ENCODE data around the gene ACOXL.

The ACOXL gene

GRCh38 chr2:110764931-110765330 is 32.6 kb downstream of the ACOXL start:
- DNase-seq, result no peak

- no peak for DNase-seq
Measured at GRCh38 chr2:110766291-110766690, 33.9 kb downstream of the ACOXL start.

- DNase-seq, result no peak
Measured at GRCh38 chr2:110768591-110768990, 36.2 kb downstream of the ACOXL start.

GRCh38 chr2:110770404-110770958 is 38.1 kb downstream of the ACOXL start:
- DNase-seq, result peak; percentile 85

GRCh38 chr2:110770959-110771431 is 38.6 kb downstream of the ACOXL start:
- peak; percentile 17 for DNase-seq

GRCh38 chr2:110771547-110772382 is 39.4 kb downstream of the ACOXL start:
- no peak for DNase-seq

GRCh38 chr2:110772383-110772755 is 40.0 kb downstream of the ACOXL start:
- DNase-seq, result no peak

- no peak for DNase-seq
Measured at GRCh38 chr2:110773401-110773921, 41.1 kb downstream of the ACOXL start.

- no peak for DNase-seq
Measured at GRCh38 chr2:110774701-110775100, 42.3 kb downstream of the ACOXL start.

- DNase-seq, result no peak
Measured at GRCh38 chr2:110777531-110778311, 45.3 kb downstream of the ACOXL start.

- DNase-seq, result no peak
Measured at GRCh38 chr2:110780461-110780860, 48.1 kb downstream of the ACOXL start.

GRCh38 chr2:110783196-110783873 is 51.0 kb downstream of the ACOXL start:
- DNase-seq, result no peak

GRCh38 chr2:110784047-110784631 is 51.8 kb downstream of the ACOXL start:
- no peak for DNase-seq

- no peak for DNase-seq
Measured at GRCh38 chr2:110785439-110785838, 53.1 kb downstream of the ACOXL start.

GRCh38 chr2:110788976-110789375 is 56.6 kb downstream of the ACOXL start:
- DNase-seq, result no peak

GRCh38 chr2:110789706-110790105 is 57.3 kb downstream of the ACOXL start:
- no peak for DNase-seq

GRCh38 chr2:110790907-110791306 is 58.5 kb downstream of the ACOXL start:
- DNase-seq, result no peak

GRCh38 chr2:110791435-110791834 is 59.1 kb downstream of the ACOXL start:
- no peak for DNase-seq

- no peak for DNase-seq
Measured at GRCh38 chr2:110793034-110793433, 60.7 kb downstream of the ACOXL start.

GRCh38 chr2:110794390-110794789 is 62.0 kb downstream of the ACOXL start:
- no peak for DNase-seq

- no peak for DNase-seq
Measured at GRCh38 chr2:110794951-110795350, 62.6 kb downstream of the ACOXL start.

GRCh38 chr2:110796716-110797301 is 64.4 kb downstream of the ACOXL start:
- no peak for DNase-seq

All from NCI-H1105 (cell line).